LoVo (cell line): ENCODE measurements around the gene SLC24A3.

Experiments
- DNase-seq: peaks from one replicate; pipeline ENCODE4 v3.0.0-alpha.2; 2016; ENCODE audit warnings: low spot score

SLC24A3 gene

GRCh38 chr20:19271879-19272651 lies 59.6 kb downstream of the SLC24A3 start:
- no peak for DNase-seq

GRCh38 chr20:19272976-19273654 lies 60.7 kb downstream of the SLC24A3 start:
- no peak for DNase-seq

- no peak for DNase-seq
Observed at GRCh38 chr20:19274001-19274400, 61.6 kb downstream of the SLC24A3 start.

- DNase-seq = no peak
Observed at GRCh38 chr20:19274412-19275015, 62.1 kb downstream of the SLC24A3 start.

- DNase-seq = no peak
Observed at GRCh38 chr20:19275038-19275629, 62.7 kb downstream of the SLC24A3 start.

- DNase-seq = no peak
Observed at GRCh38 chr20:19275630-19276071, 63.2 kb downstream of the SLC24A3 start.

GRCh38 chr20:19277381-19277780 lies 64.9 kb downstream of the SLC24A3 start:
- no peak for DNase-seq

- no peak for DNase-seq
Observed at GRCh38 chr20:19283490-19284025, 71.1 kb downstream of the SLC24A3 start.

GRCh38 chr20:19284400-19285178 lies 72.1 kb downstream of the SLC24A3 start:
- no peak for DNase-seq

- DNase-seq = no peak
Observed at GRCh38 chr20:19285436-19285835, 73.0 kb downstream of the SLC24A3 start.

- no peak for DNase-seq
Observed at GRCh38 chr20:19288061-19288460, 75.6 kb downstream of the SLC24A3 start.

- no peak for DNase-seq
Observed at GRCh38 chr20:19288636-19289035, 76.2 kb downstream of the SLC24A3 start.

- no peak for DNase-seq
Observed at GRCh38 chr20:19289451-19289850, 77.0 kb downstream of the SLC24A3 start.

GRCh38 chr20:19291024-19291817 lies 78.8 kb downstream of the SLC24A3 start:
- no peak for DNase-seq

- DNase-seq = no peak
Observed at GRCh38 chr20:19291818-19292132, 79.3 kb downstream of the SLC24A3 start.

GRCh38 chr20:19292254-19292653 lies 79.8 kb downstream of the SLC24A3 start:
- no peak for DNase-seq

GRCh38 chr20:19295076-19295475 lies 82.6 kb downstream of the SLC24A3 start:
- DNase-seq = no peak

GRCh38 chr20:19298652-19299051 lies 86.2 kb downstream of the SLC24A3 start:
- no peak for DNase-seq

GRCh38 chr20:19300395-19300794 lies 88.0 kb downstream of the SLC24A3 start:
- DNase-seq = no peak

GRCh38 chr20:19301142-19301541 lies 88.7 kb downstream of the SLC24A3 start:
- DNase-seq = no peak

- DNase-seq = no peak
Observed at GRCh38 chr20:19301843-19302242, 89.4 kb downstream of the SLC24A3 start.
